Calu3 (cell line): Measurements from ENCODE around the gene BOLA3. TPM values are rescaled to one million over a fixed set of nuclear protein-coding genes. Genes with fewer than 3 reads are reported as not detected.
"Not testable (repeated sequence)": the region's sequence is repeated elsewhere in the genome, so short reads cannot be mapped to it uniquely, and the experiment has no call there.

Source experiments
- BruUV-seq: library from RNA; stranded (reverse); fragments of 400-500 nt; replicated peaks from 2 replicates; lab custom pipeline; 2021; lab: Mats Ljungman, UMichigan
- CTCF ChIA-PET: fragments of 300-600 bp; sonication (Branson Sonifier 250); formaldehyde crosslinking; loops from one replicate; lab custom pipeline; 2022; ENCODE audit warnings: antibody characterized with exemption; lab: Charles Lee
- DNase-seq: peaks from one replicate; pipeline ENCODE4 v3.0.0; 2022
- H3K27ac Mint-ChIP-seq: one replicate; pipeline ENCODE4 v1.8.0; 2022; ENCODE audit warnings: mixed read lengths; ENCODE audit not compliant: unreplicated experiment
- H3K27me3 Mint-ChIP-seq: one replicate; pipeline ENCODE4 v1.8.0; 2022; ENCODE audit warnings: mixed read lengths; ENCODE audit not compliant: unreplicated experiment
- H3K36me3 Mint-ChIP-seq: one replicate; pipeline ENCODE4 v1.8.0; 2022; ENCODE audit warnings: mild to moderate bottlenecking, moderate library complexity, mixed read lengths; ENCODE audit not compliant: insufficient read depth, unreplicated experiment
- H3K4me1 Mint-ChIP-seq: one replicate; pipeline ENCODE4 v1.8.0; 2022; ENCODE audit warnings: mild to moderate bottlenecking, low read depth, mixed read lengths; ENCODE audit not compliant: unreplicated experiment
- H3K4me3 Mint-ChIP-seq: one replicate; pipeline ENCODE4 v1.8.0; 2022; ENCODE audit warnings: mild to moderate bottlenecking, low read depth, moderate library complexity, mixed read lengths; ENCODE audit not compliant: unreplicated experiment
- H3K9me3 Mint-ChIP-seq: one replicate; pipeline ENCODE4 v1.8.0; 2022; ENCODE audit warnings: low read depth, mixed read lengths; ENCODE audit not compliant: unreplicated experiment
- intact Hi-C: fragments of 100-400 bp; cut with micrococcal nuclease; formaldehyde crosslinking; loops from one replicate; pipeline ENCODE4 v1.10.0; 2022; ENCODE audit not compliant: unreplicated experiment
- total RNA-seq: library from RNA; stranded (reverse); gene quantifications from 2 replicates; pipeline ENCODE4 v1.2.3, GENCODE V29; 2022
- TF ChIP-seq, protein P1 (sequence below): fragments of 200-600 bp; IDR thresholded peaks from one replicate; pipeline ENCODE4 v1.8.0; 2022; ENCODE audit warnings: antibody characterized with exemption; ENCODE audit not compliant: unreplicated experiment

BOLA3 gene
- total RNA-seq, 1 experiment from 2014 or later = 45.8 TPM

DNA sequence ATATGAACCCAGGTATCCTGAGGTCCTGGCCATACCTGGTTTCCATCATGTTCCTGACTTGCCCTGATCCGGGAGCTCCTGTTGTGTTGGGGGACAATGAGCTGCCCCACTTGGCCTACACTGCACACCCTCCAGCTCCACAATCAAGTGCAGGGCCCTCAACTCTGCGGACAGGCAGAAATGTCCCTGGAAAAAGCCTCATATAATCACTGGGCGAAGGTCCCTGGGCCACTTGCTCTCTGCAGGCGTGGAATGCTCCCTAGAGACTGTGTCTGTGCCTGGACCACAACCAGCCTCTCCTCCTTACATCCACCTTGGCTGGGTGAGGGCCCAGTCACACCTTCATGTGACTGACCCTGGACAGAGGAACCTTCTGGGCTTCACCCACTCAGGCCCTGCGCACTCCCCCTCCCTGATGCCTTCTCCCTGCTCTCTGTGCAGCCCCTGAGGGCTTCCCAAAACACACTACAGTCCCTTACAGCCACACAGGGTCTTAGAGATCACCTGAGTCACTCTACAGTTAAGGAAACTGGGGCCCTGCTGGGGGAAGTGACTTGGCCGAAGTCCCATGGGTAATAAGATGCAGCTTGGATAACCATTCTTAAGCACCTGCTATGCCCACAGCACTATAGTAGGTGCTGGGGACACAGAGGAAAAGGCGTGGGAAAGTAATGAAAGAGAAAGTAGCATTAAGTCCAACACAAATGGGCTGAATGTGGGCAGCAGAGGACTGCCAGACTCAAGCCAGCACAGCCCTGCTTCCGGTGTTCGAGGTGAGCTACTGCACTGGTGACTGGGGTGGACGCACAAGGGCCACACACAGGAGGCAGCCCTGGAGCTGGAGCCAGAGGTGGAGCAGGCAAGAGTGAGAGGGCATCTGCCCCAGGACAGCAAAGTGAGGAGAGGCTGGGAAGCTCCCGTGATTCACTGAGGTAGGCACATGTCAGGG is 9.8 kb downstream of the BOLA3 start:
- DNase-seq = no peak
- Mint-ChIP-seq H3K27ac (no peak overlapping the region), H3K4me1 (no peaks in the 10 kb centered on the region), H3K36me3 (no peaks in the 10 kb centered on the region), H3K9me3 (no peaks in the 10 kb centered on the region), H3K4me3 (no peak overlapping the region), H3K27me3 (no peaks in the 10 kb centered on the region)
- intact Hi-C loops = no loop called here
- TF ChIP-seq, protein P1, sequence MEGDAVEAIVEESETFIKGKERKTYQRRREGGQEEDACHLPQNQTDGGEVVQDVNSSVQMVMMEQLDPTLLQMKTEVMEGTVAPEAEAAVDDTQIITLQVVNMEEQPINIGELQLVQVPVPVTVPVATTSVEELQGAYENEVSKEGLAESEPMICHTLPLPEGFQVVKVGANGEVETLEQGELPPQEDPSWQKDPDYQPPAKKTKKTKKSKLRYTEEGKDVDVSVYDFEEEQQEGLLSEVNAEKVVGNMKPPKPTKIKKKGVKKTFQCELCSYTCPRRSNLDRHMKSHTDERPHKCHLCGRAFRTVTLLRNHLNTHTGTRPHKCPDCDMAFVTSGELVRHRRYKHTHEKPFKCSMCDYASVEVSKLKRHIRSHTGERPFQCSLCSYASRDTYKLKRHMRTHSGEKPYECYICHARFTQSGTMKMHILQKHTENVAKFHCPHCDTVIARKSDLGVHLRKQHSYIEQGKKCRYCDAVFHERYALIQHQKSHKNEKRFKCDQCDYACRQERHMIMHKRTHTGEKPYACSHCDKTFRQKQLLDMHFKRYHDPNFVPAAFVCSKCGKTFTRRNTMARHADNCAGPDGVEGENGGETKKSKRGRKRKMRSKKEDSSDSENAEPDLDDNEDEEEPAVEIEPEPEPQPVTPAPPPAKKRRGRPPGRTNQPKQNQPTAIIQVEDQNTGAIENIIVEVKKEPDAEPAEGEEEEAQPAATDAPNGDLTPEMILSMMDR = no peak
- no TSS peak for BruUV-seq
- CTCF ChIA-PET = no interaction called here

DNA sequence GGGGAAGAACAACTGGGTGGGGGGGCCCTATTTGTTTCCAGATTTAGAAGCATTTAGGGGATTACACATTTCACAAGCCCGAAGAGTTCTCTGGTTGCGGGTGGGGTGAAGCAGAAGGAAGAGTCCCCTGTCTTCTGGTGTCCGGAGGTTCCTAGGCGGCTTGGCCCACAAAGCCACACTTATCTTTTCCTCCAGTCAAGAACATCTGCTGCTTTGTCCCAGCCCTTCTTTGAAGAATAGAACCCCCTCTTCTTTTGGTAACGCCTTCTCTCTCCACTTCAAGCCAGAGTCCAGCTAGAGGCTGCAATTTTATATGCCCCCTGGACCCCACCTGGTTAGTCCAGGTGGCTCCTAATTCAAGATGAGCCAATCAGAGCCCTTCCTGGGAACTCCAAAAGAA is 15.8 kb downstream of the BOLA3 start:
- H3K4me1 Mint-ChIP-seq = no peaks in the 10 kb centered on the region
- no TSS peak for BruUV-seq
- no peak overlapping the region for H3K27ac Mint-ChIP-seq
- H3K4me3 Mint-ChIP-seq = no peak overlapping the region
- no peaks in the 10 kb centered on the region for H3K36me3 Mint-ChIP-seq
- TF ChIP-seq, protein P1 = no peak
- H3K27me3 Mint-ChIP-seq = no peaks in the 10 kb centered on the region
- CTCF ChIA-PET = interaction anchor here (0.5 kb wide), 1 partner anchor 39 kb away, joined by 5 read pairs; no protein-coding TSS in a partner anchor
- intact Hi-C loops = no loop called here
- no peaks in the 10 kb centered on the region for H3K9me3 Mint-ChIP-seq
- no peak for DNase-seq

GRCh38 chr2:74130211-74130995 is 17.3 kb downstream of the BOLA3 start:
- Mint-ChIP-seq H3K36me3 (no peaks in the 10 kb centered on the region), H3K27me3 (no peaks in the 10 kb centered on the region), H3K27ac (no peak overlapping the region), H3K9me3 (no peaks in the 10 kb centered on the region), H3K4me3 (no peak overlapping the region), H3K4me1 (no peaks in the 10 kb centered on the region)
- TF ChIP-seq, protein P1 = no peak
- no TSS peak for BruUV-seq
- DNase-seq = no peak
- CTCF ChIA-PET = no interaction called here
- intact Hi-C loops = no loop called here

DNA sequence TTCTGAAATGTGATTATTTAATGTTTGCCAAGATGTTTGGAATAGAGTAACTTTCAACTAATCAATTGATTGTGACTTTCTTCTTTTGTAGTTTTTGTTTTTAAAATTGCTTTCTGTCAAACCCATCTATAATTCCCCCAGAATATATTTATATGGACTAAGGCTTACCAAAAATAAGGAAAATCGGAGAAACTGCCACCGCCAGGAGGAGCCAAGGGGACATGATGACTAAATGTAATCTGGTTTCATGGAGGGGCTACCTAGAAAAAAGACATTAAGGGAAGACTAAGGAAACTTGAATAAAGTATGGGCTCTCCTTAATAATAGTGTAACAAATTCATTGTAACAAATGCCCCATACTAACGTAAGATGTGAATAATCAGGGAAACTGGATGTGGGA is 19.5 kb downstream of the BOLA3 start:
- CTCF ChIA-PET = no interaction called here
- BruUV-seq = no TSS peak

GRCh38 chr2:74123955-74124354 is 23.8 kb downstream of the BOLA3 start:
- BruUV-seq, DNase-seq, H3K4me1 Mint-ChIP-seq, H3K4me3 Mint-ChIP-seq, H3K27ac Mint-ChIP-seq, CTCF ChIA-PET, H3K9me3 Mint-ChIP-seq, H3K27me3 Mint-ChIP-seq: not testable (repeated sequence)
- intact Hi-C loops = loop anchor here (5.0 kb wide), 1 partner anchor 142 kb away; the partner anchor contains the start of gene TET3
- peaks cover 12% of the 10 kb centered on the region for H3K36me3 Mint-ChIP-seq

More for the DNA sequence above, 19.5 kb downstream of the BOLA3 start:
- no peak for DNase-seq
- TF ChIP-seq, protein P1 = no peak
- no peaks in the 10 kb centered on the region for H3K27me3 Mint-ChIP-seq
- intact Hi-C loops = no loop called here
- H3K4me1 Mint-ChIP-seq = no peaks in the 10 kb centered on the region
- H3K36me3 Mint-ChIP-seq = no peaks in the 10 kb centered on the region
- H3K27ac Mint-ChIP-seq = no peak overlapping the region
- H3K9me3 Mint-ChIP-seq = no peaks in the 10 kb centered on the region
- no peak overlapping the region for H3K4me3 Mint-ChIP-seq

DNA sequence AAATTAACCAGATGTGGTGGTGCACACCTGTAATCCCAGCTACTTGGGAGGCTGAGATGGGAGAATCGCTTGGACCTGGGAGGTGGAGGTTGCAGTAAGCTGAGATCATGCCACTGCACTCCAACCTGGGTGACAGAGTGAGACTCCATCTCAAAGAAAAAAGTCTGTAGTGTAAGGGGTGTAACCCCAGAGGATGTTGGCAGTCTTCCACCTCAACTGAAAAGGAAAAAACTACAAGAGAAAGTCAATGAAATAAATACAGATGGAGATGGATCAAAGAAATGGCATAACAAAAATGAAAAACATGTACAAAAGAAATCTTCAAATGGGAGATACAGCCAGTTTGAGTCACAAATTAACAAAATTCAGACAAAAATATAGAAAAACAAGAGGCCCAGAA is 25.9 kb downstream of the BOLA3 start:
- DNase-seq, H3K4me3 Mint-ChIP-seq, H3K4me1 Mint-ChIP-seq, H3K27ac Mint-ChIP-seq, CTCF ChIA-PET, H3K9me3 Mint-ChIP-seq, BruUV-seq, H3K27me3 Mint-ChIP-seq: not testable (repeated sequence)
- H3K36me3 Mint-ChIP-seq = peaks cover 12% of the 10 kb centered on the region
- intact Hi-C loops = loop anchor here (5.0 kb wide), 1 partner anchor 140 kb away; the partner anchor contains the start of gene TET3
